ENCODE results near the gene MYO9B.

DNA sequence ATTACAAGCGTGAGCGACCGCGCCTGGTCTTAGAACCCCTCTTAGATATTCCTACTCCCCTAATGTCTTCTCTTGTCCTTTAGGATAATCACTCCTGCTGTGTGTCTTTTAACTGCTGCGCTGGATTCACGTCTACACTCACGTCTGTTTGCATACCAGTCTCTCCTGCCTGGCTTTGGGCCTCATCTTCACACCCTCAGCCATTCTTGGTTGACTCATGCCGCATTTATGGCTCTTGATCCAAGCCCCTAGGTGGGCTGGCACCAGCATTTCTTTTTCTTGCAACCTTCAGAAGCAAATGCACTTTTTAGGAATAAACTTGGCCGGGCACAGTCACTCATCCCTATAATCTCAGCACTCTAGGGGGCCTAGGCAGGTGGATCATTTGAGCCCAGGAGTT lies 22.7 kb downstream of the MYO9B start:
- TF ChIP-seq, protein P1, sequence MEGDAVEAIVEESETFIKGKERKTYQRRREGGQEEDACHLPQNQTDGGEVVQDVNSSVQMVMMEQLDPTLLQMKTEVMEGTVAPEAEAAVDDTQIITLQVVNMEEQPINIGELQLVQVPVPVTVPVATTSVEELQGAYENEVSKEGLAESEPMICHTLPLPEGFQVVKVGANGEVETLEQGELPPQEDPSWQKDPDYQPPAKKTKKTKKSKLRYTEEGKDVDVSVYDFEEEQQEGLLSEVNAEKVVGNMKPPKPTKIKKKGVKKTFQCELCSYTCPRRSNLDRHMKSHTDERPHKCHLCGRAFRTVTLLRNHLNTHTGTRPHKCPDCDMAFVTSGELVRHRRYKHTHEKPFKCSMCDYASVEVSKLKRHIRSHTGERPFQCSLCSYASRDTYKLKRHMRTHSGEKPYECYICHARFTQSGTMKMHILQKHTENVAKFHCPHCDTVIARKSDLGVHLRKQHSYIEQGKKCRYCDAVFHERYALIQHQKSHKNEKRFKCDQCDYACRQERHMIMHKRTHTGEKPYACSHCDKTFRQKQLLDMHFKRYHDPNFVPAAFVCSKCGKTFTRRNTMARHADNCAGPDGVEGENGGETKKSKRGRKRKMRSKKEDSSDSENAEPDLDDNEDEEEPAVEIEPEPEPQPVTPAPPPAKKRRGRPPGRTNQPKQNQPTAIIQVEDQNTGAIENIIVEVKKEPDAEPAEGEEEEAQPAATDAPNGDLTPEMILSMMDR (conservative IDR thresholded peaks at IDR 0.05 in 1 of 2, IDR thresholded peaks at IDR 0.05 in 1 of 2; ENCODE audit: extremely low read depth in 1 of 2, insufficient read depth in 1 of 2, low read depth in 1 of 2, low read length in 2 of 2): no peak
- TF ChIP-seq EZH2 (IDR thresholded peaks at IDR 0.05; ENCODE audit: borderline replicate concordance, low read length): no peak

All from mammary epithelial cell (primary cell).